Measurements from ENCODE around the gene CACNA2D3.

CACNA2D3 gene

GRCh38 chr3:54427501-54427900 lies 305.1 kb downstream of the CACNA2D3 start:
- ChIA-PET CTCF (no interaction called here), POLR2A (no interaction called here)
- DNase-seq (ENCODE audit: extremely low spot score), result no peak
- TF ChIP-seq HDGF (IDR thresholded peaks at IDR 0.05; ENCODE audit: borderline replicate concordance) (no peak), NFRKB (IDR thresholded peaks at IDR 0.05) (no peak), SUZ12 (IDR thresholded peaks at IDR 0.05) (no peak), FOXM1 (IDR thresholded peaks at IDR 0.05; ENCODE audit: borderline replicate concordance) (no peak), BHLHE40 (IDR thresholded peaks at IDR 0.05; ENCODE audit: borderline replicate concordance) (no peak), L3MBTL2 (conservative IDR thresholded peaks at IDR 0.05) (no peak), SP1 (IDR thresholded peaks at IDR 0.05) (no peak), FOXA1 (IDR thresholded peaks at IDR 0.05) (no peak), CTBP1 (IDR thresholded peaks at IDR 0.05; ENCODE audit: borderline replicate concordance) (no peak), ELF4 (IDR thresholded peaks at IDR 0.05) (no peak)

DNA sequence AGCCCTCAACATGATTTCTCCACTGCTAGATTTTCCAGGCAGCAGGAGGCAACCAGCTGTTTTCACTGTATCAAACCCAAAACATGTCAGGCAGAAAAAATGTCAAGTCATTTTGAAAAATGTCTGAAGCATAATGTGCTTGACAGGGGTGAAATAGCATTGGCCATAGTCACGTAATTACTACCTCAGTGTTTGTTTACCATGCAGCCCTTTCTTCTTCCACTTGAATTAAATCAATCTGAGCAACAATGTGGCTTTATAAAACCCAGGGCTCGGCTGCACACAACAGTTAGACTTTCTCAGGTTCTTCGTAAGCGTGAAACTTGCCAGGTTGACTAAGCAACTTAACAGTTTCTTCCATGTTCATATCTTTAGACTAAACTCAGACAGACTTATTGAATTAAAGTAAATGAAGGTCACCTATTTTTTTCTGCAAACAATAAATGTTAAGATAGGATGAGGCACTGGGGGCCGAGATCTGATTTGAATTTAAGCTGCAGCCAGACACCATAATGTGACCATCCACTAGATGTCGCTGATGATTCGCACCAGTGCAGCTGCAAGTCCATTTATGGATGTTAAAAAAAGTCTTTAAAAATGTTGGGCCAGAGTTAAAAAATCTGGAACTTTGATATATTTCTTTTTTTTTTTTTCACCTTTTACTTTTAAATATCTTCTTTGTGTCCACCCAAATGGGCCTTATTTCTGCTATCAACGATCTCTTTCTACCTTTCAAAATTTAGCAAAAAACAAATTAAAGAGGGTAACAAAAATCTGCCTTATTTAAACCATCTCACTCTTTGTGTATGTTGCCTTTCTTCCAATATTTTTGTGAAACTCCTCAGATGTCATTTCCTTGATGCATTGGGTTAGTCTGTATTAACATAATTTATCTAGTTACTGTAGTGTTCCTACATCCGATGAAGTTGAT lies 305.9 kb downstream of the CACNA2D3 start:
- DNase-seq (ENCODE audit: extremely low spot score), result peak; percentile 69
- TF ChIP-seq LEF1 (IDR thresholded peaks at IDR 0.05; ENCODE audit: borderline replicate concordance) (no peak), ZNF384 (IDR thresholded peaks at IDR 0.05) (peak; percentile 54; the same call in 1 of the 2 replicates), TARDBP (IDR thresholded peaks at IDR 0.05) (no peak), ELF4 (IDR thresholded peaks at IDR 0.05) (no peak)
- CTCF ChIA-PET, result interaction anchor here (0.6 to 1.4 kb wide), 2 partner anchors 21 to 536 kb away, joined by 3 to 4 read pairs; partner anchors contain the start of gene SELENOK
- POLR2A ChIA-PET, result no interaction called here

GRCh38 chr3:54432975-54433374 lies 310.6 kb downstream of the CACNA2D3 start:
- TF ChIP-seq HDGF (IDR thresholded peaks at IDR 0.05; ENCODE audit: borderline replicate concordance) (no peak), SP1 (IDR thresholded peaks at IDR 0.05) (no peak)
- ChIA-PET CTCF (no interaction called here), POLR2A (no interaction called here)
- no peak for DNase-seq (ENCODE audit: extremely low spot score)

- CTCF ChIA-PET, result interaction anchor here (0.6 to 1.0 kb wide), 2 partner anchors 495 to 629 kb away, joined by 3 read pairs; no protein-coding TSS in a partner anchor
- POLR2A ChIA-PET, result no interaction called here
- peak; percentile 56 for DNase-seq (ENCODE audit: extremely low spot score)
- TF ChIP-seq FOXA1 (IDR thresholded peaks at IDR 0.05) (no peak), PKNOX1 (IDR thresholded peaks at IDR 0.05) (no peak), ELF4 (IDR thresholded peaks at IDR 0.05) (no peak), BHLHE40 (IDR thresholded peaks at IDR 0.05; ENCODE audit: borderline replicate concordance) (no peak), CTBP1 (IDR thresholded peaks at IDR 0.05; ENCODE audit: borderline replicate concordance) (no peak)
Observed at GRCh38 chr3:54433846-54434245, 311.5 kb downstream of the CACNA2D3 start.

- CTCF ChIA-PET, result interaction anchor here (1.0 kb wide), 1 partner anchor 496 kb away, joined by 3 read pairs; no protein-coding TSS in a partner anchor
- TF ChIP-seq HDGF (IDR thresholded peaks at IDR 0.05; ENCODE audit: borderline replicate concordance), result no peak
- no peak for TF ChIP-seq L3MBTL2 (conservative IDR thresholded peaks at IDR 0.05)
- TF ChIP-seq BHLHE40 (IDR thresholded peaks at IDR 0.05; ENCODE audit: borderline replicate concordance), result no peak
- TF ChIP-seq SP1 (IDR thresholded peaks at IDR 0.05), result no peak
- POLR2A ChIA-PET, result no interaction called here
- DNase-seq (ENCODE audit: extremely low spot score), result no peak
Observed at GRCh38 chr3:54434756-54435155, 312.4 kb downstream of the CACNA2D3 start.

GRCh38 chr3:54437271-54437670 lies 314.9 kb downstream of the CACNA2D3 start:
- no peak for DNase-seq (ENCODE audit: extremely low spot score)
- ChIA-PET CTCF (no interaction called here), POLR2A (no interaction called here)
- no peak for TF ChIP-seq TARDBP (IDR thresholded peaks at IDR 0.05)
- no peak for TF ChIP-seq L3MBTL2 (conservative IDR thresholded peaks at IDR 0.05)
- TF ChIP-seq SUZ12 (IDR thresholded peaks at IDR 0.05), result no peak
- no peak for TF ChIP-seq BHLHE40 (IDR thresholded peaks at IDR 0.05; ENCODE audit: borderline replicate concordance)
- TF ChIP-seq PKNOX1 (IDR thresholded peaks at IDR 0.05), result no peak
- no peak for TF ChIP-seq SP1 (IDR thresholded peaks at IDR 0.05)
- no peak for TF ChIP-seq CTBP1 (IDR thresholded peaks at IDR 0.05; ENCODE audit: borderline replicate concordance)
- TF ChIP-seq ARNT (IDR thresholded peaks at IDR 0.05), result no peak
- TF ChIP-seq FOXM1 (IDR thresholded peaks at IDR 0.05; ENCODE audit: borderline replicate concordance), result no peak
- no peak for TF ChIP-seq FOXA1 (IDR thresholded peaks at IDR 0.05)
- no peak for TF ChIP-seq ZNF384 (IDR thresholded peaks at IDR 0.05)
- no peak for TF ChIP-seq ELF4 (IDR thresholded peaks at IDR 0.05)
- no peak for TF ChIP-seq NFRKB (IDR thresholded peaks at IDR 0.05)
- TF ChIP-seq LEF1 (IDR thresholded peaks at IDR 0.05; ENCODE audit: borderline replicate concordance), result no peak
- no peak for TF ChIP-seq FOXK2 (IDR thresholded peaks at IDR 0.05)
- TF ChIP-seq HDGF (IDR thresholded peaks at IDR 0.05; ENCODE audit: borderline replicate concordance), result no peak

- TF ChIP-seq CTBP1 (IDR thresholded peaks at IDR 0.05; ENCODE audit: borderline replicate concordance), result no peak
- TF ChIP-seq L3MBTL2 (conservative IDR thresholded peaks at IDR 0.05), result no peak
- TF ChIP-seq ARNT (IDR thresholded peaks at IDR 0.05), result no peak
- TF ChIP-seq HDGF (IDR thresholded peaks at IDR 0.05; ENCODE audit: borderline replicate concordance), result no peak
- TF ChIP-seq TARDBP (IDR thresholded peaks at IDR 0.05), result no peak
- no peak for TF ChIP-seq SUZ12 (IDR thresholded peaks at IDR 0.05)
- TF ChIP-seq ZNF384 (IDR thresholded peaks at IDR 0.05), result no peak
- TF ChIP-seq FOXK2 (IDR thresholded peaks at IDR 0.05), result no peak
- TF ChIP-seq PKNOX1 (IDR thresholded peaks at IDR 0.05), result no peak
- no peak for TF ChIP-seq NFRKB (IDR thresholded peaks at IDR 0.05)
- no peak for TF ChIP-seq BHLHE40 (IDR thresholded peaks at IDR 0.05; ENCODE audit: borderline replicate concordance)
- no peak for TF ChIP-seq FOXM1 (IDR thresholded peaks at IDR 0.05; ENCODE audit: borderline replicate concordance)
- ChIA-PET CTCF (interaction anchor here (0.6 to 0.7 kb wide), 2 partner anchors 22 to 1001 kb away, joined by 3 to 6 read pairs; no protein-coding TSS in a partner anchor), POLR2A (no interaction called here)
- DNase-seq (ENCODE audit: extremely low spot score), result no peak
Observed at GRCh38 chr3:54443561-54444161, 321.3 kb downstream of the CACNA2D3 start.

Measured in HEK293T (cell line).